Measurements from ENCODE around the gene EXOG. TPM values are rescaled to one million over a fixed set of nuclear protein-coding genes. Genes with fewer than 3 reads are reported as not detected.

Gene EXOG, protein sequence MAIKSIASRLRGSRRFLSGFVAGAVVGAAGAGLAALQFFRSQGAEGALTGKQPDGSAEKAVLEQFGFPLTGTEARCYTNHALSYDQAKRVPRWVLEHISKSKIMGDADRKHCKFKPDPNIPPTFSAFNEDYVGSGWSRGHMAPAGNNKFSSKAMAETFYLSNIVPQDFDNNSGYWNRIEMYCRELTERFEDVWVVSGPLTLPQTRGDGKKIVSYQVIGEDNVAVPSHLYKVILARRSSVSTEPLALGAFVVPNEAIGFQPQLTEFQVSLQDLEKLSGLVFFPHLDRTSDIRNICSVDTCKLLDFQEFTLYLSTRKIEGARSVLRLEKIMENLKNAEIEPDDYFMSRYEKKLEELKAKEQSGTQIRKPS
- total RNA-seq (2016; rRNA removed; fragmentation: Illumina TruSeq; extraction: Trizol) (7.2 and 9.5 TPM in 2 replicates), polyA plus RNA-seq (2011; rRNA removed) (5.5 TPM in 2 replicates), polyA minus RNA-seq (2011; rRNA and poly(A)+ RNA removed; ENCODE audit: low replicate concordance) (5.4 and 6.5 TPM in 2 replicates), Bru-seq, nascent RNA (percentile 66 among the genes with signal in this experiment), BruChase-seq, experiment 1, labeled RNA remaining after a 6-hour chase (percentile 58 among the genes with signal in this experiment), BruChase-seq, experiment 2, labeled RNA remaining after a 2-hour chase (percentile 61 among the genes with signal in this experiment)
- total RNA-seq (2016; cell fraction: cytosol; rRNA removed; fragmentation: Illumina TruSeq; extraction: Trizol; ENCODE audit: low read depth), result 2.4 and 3.2 TPM in 2 replicates
- 9.4 and 10.0 TPM in 2 replicates for total RNA-seq (2016; cell fraction: insoluble cytoplasmic fraction; rRNA removed; fragmentation: Illumina TruSeq; extraction: Trizol)
- 4.3 and 4.9 TPM in 2 replicates for total RNA-seq (2016; cell fraction: membrane; rRNA removed; fragmentation: Illumina TruSeq; extraction: Trizol)
- 11.9 and 12.3 TPM in 2 replicates for total RNA-seq (2016; cell fraction: nucleus; rRNA removed; fragmentation: Illumina TruSeq; extraction: Trizol)
- polyA plus RNA-seq (2011; cell fraction: cytosol; rRNA removed), result 2.0 and 3.0 TPM in 2 replicates
- polyA plus RNA-seq (2011; cell fraction: nucleus; rRNA removed), result 11.4 and 19.7 TPM in 2 replicates
- polyA plus RNA-seq (2012), result 3.4 and 5.4 TPM in 2 replicates
- 0.79 and 1.1 TPM in 2 replicates for polyA plus RNA-seq (2016; cell fraction: cytosol; fragmentation: Illumina TruSeq; extraction: Trizol; ENCODE audit: low read depth)
- polyA plus RNA-seq (2016; cell fraction: insoluble cytoplasmic fraction; fragmentation: Illumina TruSeq; extraction: Trizol; ENCODE audit: low read depth), result 8.8 and 9.2 TPM in 2 replicates
- polyA plus RNA-seq (2016; cell fraction: membrane; fragmentation: Illumina TruSeq; extraction: Trizol; ENCODE audit: low read depth), result 2.3 and 2.8 TPM in 2 replicates
- polyA plus RNA-seq (2016; cell fraction: nucleus; fragmentation: Illumina TruSeq; extraction: Trizol; ENCODE audit: insufficient read depth, low read depth), result 25.1 and 25.9 TPM in 2 replicates
- 1.8 and 2.0 TPM in 2 replicates for polyA minus RNA-seq (2011; cell fraction: cytosol; rRNA and poly(A)+ RNA removed)
- polyA minus RNA-seq (2011; cell fraction: nucleus; rRNA and poly(A)+ RNA removed), result 15.5 and 17.5 TPM in 2 replicates
- long read RNA-seq, experiment 1, transcript EXOG-201 (6 exons, 2,792 nt), result major isoform, 6 of 8 reads
- long read RNA-seq, experiment 1, partial matches to known transcripts, result 0 of 8 reads
- long read RNA-seq, experiment 1, other reads (novel, unspliced or antisense), result 2 of 8 reads
- long read RNA-seq, experiment 2, partial matches to known transcripts, result 0 of 11 reads
- long read RNA-seq, experiment 2, other reads (novel, unspliced or antisense), result 9 of 11 reads

GRCh38 chr3:38496131-38496910 lies at the start of gene EXOG:
Gene EXOG (plus strand): TSS chr3:38496340. CDS start chr3:38496368, 28 bp downstream.
- Histone ChIP-seq H3K4me2 (ENCODE audit: low read depth, low read length) (peak within 1 kb of the TSS; percentile 75), H3K27ac (ENCODE audit: extremely low read length, insufficient read depth, low read length) (peak within 1 kb of the TSS; percentile 62), H3K36me3 (replicated peaks in 1 of 2; ENCODE audit: control insufficient read depth in 1 of 2, insufficient read depth in 2 of 2, low read length in 2 of 2) (peaks cover 0 to 5% of the 10 kb centered on the region in 2 experiments; a peak in 2 of 5 replicates), H2AFZ (ENCODE audit: low read length) (peak within 1 kb of the TSS; percentile 25), H3K27me3 (ENCODE audit: control insufficient read depth in 1 of 2, insufficient read depth in 2 of 2, low read length in 2 of 2) (no peaks in the 10 kb centered on the region), H3K9ac (ENCODE audit: insufficient read depth, low read depth, low read length) (peak within 1 kb of the TSS; percentile 77), H3K4me3 (replicated peaks in 1 of 3; ENCODE audit: insufficient read depth in 1 of 3, low read depth in 2 of 3, low read length in 3 of 3) (peak within 1 kb of the TSS; percentile 80 to 85 (median 82)), H4K20me1 (ENCODE audit: insufficient read depth, low read length) (no peaks in the 10 kb centered on the region), H3K79me2 (ENCODE audit: insufficient read depth, low read length) (no peaks in the 10 kb centered on the region), H3K4me1 (ENCODE audit: insufficient read depth, low read length) (peaks cover 10% of the 10 kb centered on the region; the same call in 1 of the 2 replicates), H3K9me3 (ENCODE audit: low read length) (no peaks in the 10 kb centered on the region)
- TSS peak; percentile 52 for BruUV-seq (replicated peaks)
- POLR2A ChIA-PET, result interaction anchor here (0.9 to 1.4 kb wide), 4 partner anchors 118 to 493 kb away, joined by 3 to 4 read pairs (median 3); no protein-coding TSS in a partner anchor
- FAIRE-seq (no peak), ATAC-seq (peak; percentile 98), DNase-seq (ENCODE audit: low spot score) (peak; percentile 84)
- intact Hi-C loops (cut with micrococcal nuclease; ENCODE audit: unreplicated experiment), result loop anchor here (2.0 kb wide), 1 partner anchor 158 kb away; no protein-coding TSS in a partner anchor
- in situ Hi-C loops (cut with HindIII; ENCODE audit: extremely low pct_ligation_motif_present, low pct_unique_long_range_greater_than_20kb), result no loop called here
- WGBS (ENCODE audit: low lambda C conversion rate), result 5% methylated on average over 19 of the region's 53 CpGs
- CTCF ChIA-PET (ENCODE audit: low intra/inter-chr PET ratio, low total read pairs), result interaction anchor here (1.5 kb wide), 1 partner anchor 25 kb away, joined by 3 read pairs; no protein-coding TSS in a partner anchor
- TF ChIP-seq RAD21 (CRISPR knock-in tag; IDR thresholded peaks at IDR 0.05) (peak; percentile 47; the same call in 1 of the 2 replicates), POGZ (CRISPR knock-in tag; IDR thresholded peaks at IDR 0.05) (peak; percentile 74), ZNF720 (CRISPR knock-in tag; IDR thresholded peaks at IDR 0.05) (no peak), NRL (CRISPR knock-in tag; IDR thresholded peaks at IDR 0.05; ENCODE audit: borderline replicate concordance) (peak; percentile 91), PLRG1 (conservative IDR thresholded peaks at IDR 0.05) (no peak), HOXD1 (CRISPR knock-in tag; IDR thresholded peaks at IDR 0.05) (no peak), MIER2 (CRISPR knock-in tag; IDR thresholded peaks at IDR 0.05) (no peak), ZNF567 (CRISPR knock-in tag; IDR thresholded peaks at IDR 0.05; ENCODE audit: borderline replicate concordance) (no peak), ZFP62 (CRISPR knock-in tag; IDR thresholded peaks at IDR 0.05) (no peak), TFDP1 (CRISPR knock-in tag; IDR thresholded peaks at IDR 0.05; ENCODE audit: borderline replicate concordance) (peak; percentile 87), NR2C2 (CRISPR knock-in tag; IDR thresholded peaks at IDR 0.05; ENCODE audit: borderline replicate concordance) (peak; percentile 55; the same call in 1 of the 2 replicates), CHD2 (IDR thresholded peaks at IDR 0.05; ENCODE audit: low read depth, low read length) (0 out of 2 replicates have a peak, but pooled peaks have one; percentile 54), ZNF775 (CRISPR knock-in tag; IDR thresholded peaks at IDR 0.05; ENCODE audit: borderline replicate concordance) (no peak), HNRNPH1 (optimal IDR thresholded peaks at IDR 0.05; ENCODE audit: low read depth, low read length) (no peak), SPEN (CRISPR knock-in tag; IDR thresholded peaks at IDR 0.05; ENCODE audit: low read depth) (peak; percentile 64; the same call in 1 of the 2 replicates), SOX13 (IDR thresholded peaks at IDR 0.05) (no peak), SOX13 (CRISPR knock-in tag; conservative IDR thresholded peaks at IDR 0.05 in 1 of 2, IDR thresholded peaks at IDR 0.05 in 1 of 2) (no peak)
